Omental fat pad (tissue), 4 donors: ENCODE data around the gene ST3GAL3. TPM values are rescaled to one million over a fixed set of nuclear protein-coding genes. Genes with fewer than 3 reads are reported as not detected.

Source experiments
- ATAC-seq: fragments of 150-250 bp; one replicate; pipeline ENCODE4 v1.9.1; 2016; ENCODE audit warnings: mild to moderate bottlenecking, moderate library complexity; ENCODE audit not compliant: low FRiP score
- DNase-seq: peaks from one replicate; pipeline ENCODE4 v3.0.0-alpha.2; 2019; ENCODE audit warnings: low spot score
- CTCF ChIP-seq, 3 donors: fragments of 450-650 bp; IDR thresholded peaks; one replicate each; pipeline ENCODE4 v1.5.1; 2016 to 2017; ENCODE audit warnings: antibody characterized with exemption in 3 of 3, mild to moderate bottlenecking in 3 of 3, moderate library complexity in 2 of 3
- total RNA-seq, 4 donors: library from RNA; depleted of rRNA; stranded (reverse); fragments of >200 nt; gene quantifications; one replicate each; pipeline ENCODE4 v1.1.0, GENCODE V29; 2016

Gene ST3GAL3
- total RNA-seq, 4 donors from 2014 or later, result 13.4 to 23.9 (median 20.1) TPM

- no peak for DNase-seq
- no peak for ATAC-seq
- TF ChIP-seq CTCF (IDR thresholded peaks at IDR 0.05), result no peak
These were observed 128.0 kb downstream of the ST3GAL3 start for GRCh38 chr1:43835082-43836021.

DNA sequence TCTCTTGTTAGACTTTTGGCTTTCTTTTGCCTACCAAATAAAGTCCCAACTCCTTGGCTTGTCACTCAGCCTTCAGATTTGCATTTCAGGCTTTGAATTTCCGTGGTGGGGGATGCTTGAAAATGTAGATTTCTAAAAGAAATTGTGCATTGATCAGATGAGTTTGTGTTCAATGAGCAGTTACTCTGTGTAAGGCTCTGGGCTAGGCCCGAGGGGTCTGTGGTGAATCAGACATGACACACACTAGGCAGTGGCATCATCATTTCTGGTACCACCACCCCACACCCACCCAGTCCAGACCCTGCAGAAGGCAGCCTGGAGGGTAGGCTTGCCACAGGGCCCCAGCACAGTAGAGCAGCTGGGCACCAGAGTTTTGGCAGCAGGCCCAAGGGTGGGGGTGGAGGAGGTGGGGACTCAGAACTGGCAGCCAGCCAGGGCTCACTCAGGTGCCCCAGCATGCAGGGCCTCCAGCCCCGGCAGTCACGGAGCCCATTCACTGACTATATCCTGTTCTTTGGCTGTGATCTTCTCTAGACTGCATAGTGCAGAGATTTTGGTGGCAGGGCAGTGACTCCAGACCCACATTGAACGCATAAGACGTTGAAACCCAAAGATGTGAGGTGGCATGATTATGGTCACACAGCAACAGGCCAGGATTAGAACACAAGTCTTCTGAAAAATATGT lies 129.1 kb downstream of the ST3GAL3 start:
- no peak for TF ChIP-seq CTCF (IDR thresholded peaks at IDR 0.05)
- DNase-seq, result no peak
- no peak for ATAC-seq

DNA sequence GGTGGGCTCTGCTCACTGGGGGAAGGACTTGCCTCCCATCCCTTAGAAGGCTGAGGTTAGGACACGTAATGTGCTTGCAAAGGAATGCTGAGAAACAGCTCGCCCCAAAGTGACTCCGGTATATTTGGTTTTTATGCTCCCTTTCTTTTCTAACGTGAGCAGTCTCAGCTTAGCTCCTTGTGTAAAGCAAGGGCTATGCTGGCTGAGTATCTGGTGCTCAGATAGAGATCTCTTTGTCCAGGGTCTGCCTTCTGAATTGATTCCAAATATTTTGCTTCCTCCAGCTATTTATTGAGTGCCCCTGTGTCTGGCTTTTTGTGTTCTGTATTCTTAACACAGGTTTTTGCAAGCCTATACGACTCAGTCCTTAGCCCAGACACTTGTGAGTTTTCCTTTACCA lies 131.7 kb downstream of the ST3GAL3 start:
- no peak for ATAC-seq
- no peak for DNase-seq
- TF ChIP-seq CTCF (IDR thresholded peaks at IDR 0.05), result no peak

DNA sequence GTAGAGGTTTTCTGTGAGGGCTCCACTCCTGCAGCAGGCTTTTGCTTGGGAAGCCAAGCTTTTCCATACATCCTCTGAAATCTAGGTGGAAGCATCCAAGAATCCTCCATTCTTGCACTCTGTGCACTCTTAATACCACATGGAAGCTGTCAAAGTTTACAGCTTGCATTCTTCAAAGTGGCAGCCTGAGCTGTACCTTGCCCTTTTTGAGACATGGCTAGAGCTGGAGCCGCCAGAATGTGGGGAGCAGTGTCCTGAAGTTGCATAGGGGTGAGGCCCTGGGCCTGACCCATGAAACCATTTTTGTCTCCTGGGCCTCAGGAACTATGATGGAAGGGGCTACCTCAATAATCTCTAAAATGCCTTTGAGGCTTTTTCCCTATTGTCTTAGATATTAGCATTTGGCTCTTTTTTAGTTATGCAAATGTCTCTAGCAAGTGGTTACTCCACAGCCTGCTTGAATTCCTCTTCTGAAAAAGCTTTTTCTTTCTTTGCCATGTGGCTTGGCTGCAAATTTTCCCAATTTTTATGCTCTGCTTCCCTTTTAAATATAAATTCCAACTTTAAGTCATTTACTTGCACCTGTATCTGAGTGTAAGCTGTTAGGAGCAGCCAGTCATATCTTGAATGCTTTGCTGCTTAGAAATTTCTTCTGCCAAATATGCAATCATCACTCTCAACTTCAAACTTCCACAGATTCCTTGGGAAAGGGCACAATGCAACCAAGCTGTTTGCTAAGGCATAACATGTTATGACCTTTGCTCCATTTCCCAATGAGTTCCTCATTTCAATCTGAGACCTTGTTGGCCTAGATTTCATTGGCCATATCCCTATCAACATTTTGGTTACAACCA lies 134.2 kb downstream of the ST3GAL3 start:
- no peak for ATAC-seq
- no peak for TF ChIP-seq CTCF (IDR thresholded peaks at IDR 0.05)
- DNase-seq, result no peak

- ATAC-seq (no peak), DNase-seq (no peak)
- TF ChIP-seq CTCF (IDR thresholded peaks at IDR 0.05), result no peak
These were observed 134.8 kb downstream of the ST3GAL3 start for GRCh38 chr1:43842175-43842498.

DNA sequence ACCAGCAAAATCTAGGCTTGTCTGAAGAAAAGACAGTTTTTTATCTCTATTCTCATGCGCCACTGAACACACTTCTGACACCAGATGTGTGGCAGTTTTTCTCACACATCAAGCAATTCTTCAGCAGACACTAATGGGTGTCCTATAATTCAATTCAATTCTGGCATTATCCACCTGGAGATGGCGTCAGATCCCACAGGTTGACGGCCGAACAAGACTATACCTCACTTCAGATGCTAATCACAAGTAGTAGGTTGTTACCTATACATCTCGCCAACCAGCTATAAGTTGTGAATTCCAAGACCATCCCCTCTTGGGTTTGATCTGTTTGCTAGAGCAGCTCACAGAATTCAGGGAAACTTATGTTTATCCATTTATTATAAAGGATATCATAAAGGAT lies 136.3 kb downstream of the ST3GAL3 start:
- no peak for TF ChIP-seq CTCF (IDR thresholded peaks at IDR 0.05)
- no peak for ATAC-seq

More for the DNA sequence above, 136.3 kb downstream of the ST3GAL3 start:
- no peak for DNase-seq
